Smooth muscle cell (in vitro differentiated cells): ENCODE results near the gene ZNF362. TPM values are rescaled to one million over a fixed set of nuclear protein-coding genes. Genes with fewer than 3 reads are reported as not detected.

ENCODE experiments used
- DNase-seq: peaks from one replicate; lab custom pipeline; 2025; ENCODE audit not compliant: unreplicated experiment; lab: John Stamatoyannopoulos, UW
- H2AFZ ChIP-seq: fragments of 200-600 bp; sonication (generic); 2 replicates; pipeline ENCODE4 v1.6.0; 2016; ENCODE audit warnings: antibody characterized with exemption, low read depth, mild to moderate bottlenecking
- H3F3A ChIP-seq: fragments of 200-600 bp; sonication (generic); 2 replicates; pipeline ENCODE4 v1.6.0; 2017; ENCODE audit warnings: antibody characterized with exemption, low read depth
- H3K27ac ChIP-seq: fragments of 200-600 bp; sonication (generic); 2 replicates; pipeline ENCODE4 v1.5.1; 2016; ENCODE audit warnings: low read depth, mild to moderate bottlenecking
- H3K27me3 ChIP-seq: fragments of 200-600 bp; sonication (generic); 2 replicates; pipeline ENCODE4 v1.6.1; 2016; ENCODE audit warnings: low read depth, mild to moderate bottlenecking
- H3K36me3 ChIP-seq: fragments of 200-600 bp; sonication (generic); 2 replicates; pipeline ENCODE4 v1.5.1; 2016; ENCODE audit warnings: low read depth
- H3K4me1 ChIP-seq: fragments of 200-600 bp; sonication (generic); 2 replicates; pipeline ENCODE4 v1.5.1; 2016; ENCODE audit warnings: low read depth
- H3K4me2 ChIP-seq: fragments of 200-600 bp; sonication (generic); 2 replicates; pipeline ENCODE4 v1.6.0; 2016; ENCODE audit warnings: mild to moderate bottlenecking
- H3K4me3 ChIP-seq: fragments of 200-600 bp; sonication (generic); 2 replicates; pipeline ENCODE4 v1.5.1; 2016; ENCODE audit warnings: mild to moderate bottlenecking
- H3K79me2 ChIP-seq: fragments of 200-600 bp; sonication (generic); 2 replicates; pipeline ENCODE4 v1.6.0; 2016; ENCODE audit warnings: low read depth, mild to moderate bottlenecking
- H3K9ac ChIP-seq: fragments of 200-600 bp; sonication (generic); 2 replicates; pipeline ENCODE4 v1.6.0; 2016; ENCODE audit warnings: low read depth
- H3K9me3 ChIP-seq: fragments of 200-600 bp; sonication (generic); replicated peaks from 2 replicates; pipeline ENCODE4 v1.5.1; 2016; ENCODE audit warnings: low read depth
- H4K20me1 ChIP-seq: fragments of 200-600 bp; sonication (generic); 2 replicates; pipeline ENCODE4 v1.6.0; 2016; ENCODE audit warnings: low read depth
- WGBS: methylation state at CpG from one replicate; pipeline ENCODE4 v1.1.7; 2016; ENCODE audit warnings: low lambda C conversion rate; 5-methylcytosine and 5-hydroxymethylcytosine counted together
- polyA plus RNA-seq: library from polyadenylated mRNA; unstranded; fragments of >200 nt; fragmentation: Nextera tagmentation; extraction: Ambion mirVana; gene quantifications from 2 replicates; pipeline ENCODE4 v1.2.1, GENCODE V29; 2016
- total RNA-seq: library from RNA; depleted of rRNA; stranded (reverse); fragments of >200 nt; gene quantifications from 2 replicates; pipeline ENCODE4 v1.2.3, GENCODE V29; 2014
- TF ChIP-seq, protein P1 (sequence below): fragments of 200-600 bp; sonication (generic); IDR thresholded peaks from 2 replicates; pipeline ENCODE4 v1.5.1; 2017; ENCODE audit warnings: borderline replicate concordance, mild to moderate bottlenecking, antibody characterized with exemption; ENCODE audit not compliant: insufficient read depth, poor library complexity, severe bottlenecking

The ZNF362 gene, protein sequence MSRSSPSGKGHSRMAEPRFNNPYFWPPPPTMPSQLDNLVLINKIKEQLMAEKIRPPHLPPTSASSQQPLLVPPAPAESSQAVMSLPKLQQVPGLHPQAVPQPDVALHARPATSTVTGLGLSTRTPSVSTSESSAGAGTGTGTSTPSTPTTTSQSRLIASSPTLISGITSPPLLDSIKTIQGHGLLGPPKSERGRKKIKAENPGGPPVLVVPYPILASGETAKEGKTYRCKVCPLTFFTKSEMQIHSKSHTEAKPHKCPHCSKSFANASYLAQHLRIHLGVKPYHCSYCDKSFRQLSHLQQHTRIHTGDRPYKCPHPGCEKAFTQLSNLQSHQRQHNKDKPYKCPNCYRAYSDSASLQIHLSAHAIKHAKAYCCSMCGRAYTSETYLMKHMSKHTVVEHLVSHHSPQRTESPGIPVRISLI
- total RNA-seq (11.7 and 30.0 TPM in 2 replicates), polyA plus RNA-seq (38.2 and 40.4 TPM in 2 replicates)

DNA sequence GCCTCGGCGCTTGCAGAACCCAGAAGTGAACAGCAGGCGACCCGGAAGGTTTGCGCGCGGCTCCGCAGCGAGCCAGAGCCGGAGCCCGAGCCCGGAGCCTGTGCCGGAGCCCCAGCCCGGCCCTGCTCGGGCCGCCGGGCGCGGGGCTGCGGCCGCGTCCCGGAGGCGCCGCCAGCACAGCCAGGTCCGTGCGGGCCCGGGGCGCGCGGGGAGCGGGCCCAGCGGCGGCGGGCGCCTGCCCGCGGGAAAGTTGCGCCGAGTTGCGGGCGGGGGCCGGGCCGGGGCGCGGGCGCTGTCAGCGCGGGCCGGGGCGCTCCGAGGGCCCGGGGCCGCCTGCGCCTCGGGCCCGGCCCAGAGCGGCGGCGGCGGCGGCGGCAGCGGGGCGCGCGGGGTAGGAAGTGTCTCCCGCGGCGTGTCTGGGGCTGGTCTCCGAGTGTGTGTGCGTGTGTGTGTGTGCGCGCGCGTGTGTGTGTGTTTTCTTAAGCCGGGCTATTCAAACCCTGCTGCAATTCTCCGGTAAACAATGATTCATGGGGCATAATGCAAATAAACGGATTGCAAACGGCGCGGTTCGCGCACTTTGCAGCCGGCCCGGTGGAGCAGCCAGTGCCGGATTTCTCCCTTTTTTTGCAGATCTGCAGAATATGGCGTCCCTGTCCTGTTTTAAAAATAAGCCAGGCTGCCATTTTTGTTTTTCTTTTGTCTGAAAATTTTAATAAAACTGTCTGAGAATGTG lies at the start of gene ZNF362:
TSS of gene ZNF362 (plus strand) at position 22 of the 736 bp plus-strand sequence. CDS start 14,083 bp downstream, outside the sequence.
- H3K9me3 ChIP-seq: no peaks in the 10 kb centered on the region
- WGBS: 2% methylated on average over 43 of the region's 88 CpGs
- H4K20me1 ChIP-seq: peaks cover 30% of the 10 kb centered on the region
- H3K36me3 ChIP-seq: no peaks in the 10 kb centered on the region
- H3K79me2 ChIP-seq: peaks cover 46% of the 10 kb centered on the region
- peak within 1 kb of the TSS; percentile 89 for H3K4me3 ChIP-seq
- DNase-seq: peak; percentile 15
- H3F3A ChIP-seq: peaks cover 6% of the 10 kb centered on the region
- H3K27me3 ChIP-seq: no peaks in the 10 kb centered on the region
- H3K27ac ChIP-seq: peak within 1 kb of the TSS; percentile 81
- TF ChIP-seq, protein P1, sequence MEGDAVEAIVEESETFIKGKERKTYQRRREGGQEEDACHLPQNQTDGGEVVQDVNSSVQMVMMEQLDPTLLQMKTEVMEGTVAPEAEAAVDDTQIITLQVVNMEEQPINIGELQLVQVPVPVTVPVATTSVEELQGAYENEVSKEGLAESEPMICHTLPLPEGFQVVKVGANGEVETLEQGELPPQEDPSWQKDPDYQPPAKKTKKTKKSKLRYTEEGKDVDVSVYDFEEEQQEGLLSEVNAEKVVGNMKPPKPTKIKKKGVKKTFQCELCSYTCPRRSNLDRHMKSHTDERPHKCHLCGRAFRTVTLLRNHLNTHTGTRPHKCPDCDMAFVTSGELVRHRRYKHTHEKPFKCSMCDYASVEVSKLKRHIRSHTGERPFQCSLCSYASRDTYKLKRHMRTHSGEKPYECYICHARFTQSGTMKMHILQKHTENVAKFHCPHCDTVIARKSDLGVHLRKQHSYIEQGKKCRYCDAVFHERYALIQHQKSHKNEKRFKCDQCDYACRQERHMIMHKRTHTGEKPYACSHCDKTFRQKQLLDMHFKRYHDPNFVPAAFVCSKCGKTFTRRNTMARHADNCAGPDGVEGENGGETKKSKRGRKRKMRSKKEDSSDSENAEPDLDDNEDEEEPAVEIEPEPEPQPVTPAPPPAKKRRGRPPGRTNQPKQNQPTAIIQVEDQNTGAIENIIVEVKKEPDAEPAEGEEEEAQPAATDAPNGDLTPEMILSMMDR: peak; percentile 5
- peak within 1 kb of the TSS; percentile 96 for H3K4me2 ChIP-seq
- H3K9ac ChIP-seq: peak within 1 kb of the TSS; percentile 66
- peaks cover 14% of the 10 kb centered on the region for H3K4me1 ChIP-seq
- peak within 1 kb of the TSS; percentile 81 for H2AFZ ChIP-seq

DNA sequence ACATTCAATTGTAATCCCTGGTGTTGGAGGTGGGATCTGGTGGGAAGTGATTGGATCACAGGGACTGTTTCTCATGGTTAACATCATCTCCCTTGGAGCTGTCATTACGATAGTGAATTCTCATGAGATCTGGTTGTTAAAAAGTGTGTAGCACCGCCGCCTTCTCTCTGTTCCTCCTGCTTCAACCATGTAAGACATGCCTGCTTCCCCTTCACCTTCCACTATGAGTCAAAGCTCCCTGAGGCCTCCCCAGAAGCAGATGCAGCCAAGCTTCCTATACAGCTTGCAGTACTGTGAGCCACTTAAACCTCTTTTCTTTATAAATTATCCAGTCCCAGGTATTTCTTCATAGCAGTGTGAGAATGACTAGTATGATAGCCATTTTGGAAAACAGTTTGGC lies 44.3 kb upstream of the ZNF362 start:
- H3K9ac ChIP-seq: no peak overlapping the region
- no peaks in the 10 kb centered on the region for H4K20me1 ChIP-seq
- no peaks in the 10 kb centered on the region for H3K9me3 ChIP-seq
- H3K4me1 ChIP-seq: no peaks in the 10 kb centered on the region
- DNase-seq: no peak
- TF ChIP-seq, protein P1: no peak
- H2AFZ ChIP-seq: no peak overlapping the region
- no peaks in the 10 kb centered on the region for H3K79me2 ChIP-seq
- H3K4me3 ChIP-seq: no peak overlapping the region
- peaks cover 4% of the 10 kb centered on the region for H3K27me3 ChIP-seq
- 87% methylated on average over 3 of the region's 3 CpGs for WGBS
- no peak overlapping the region for H3K27ac ChIP-seq
- no peaks in the 10 kb centered on the region for H3F3A ChIP-seq
- H3K36me3 ChIP-seq: no peaks in the 10 kb centered on the region
- no peak overlapping the region for H3K4me2 ChIP-seq

DNA sequence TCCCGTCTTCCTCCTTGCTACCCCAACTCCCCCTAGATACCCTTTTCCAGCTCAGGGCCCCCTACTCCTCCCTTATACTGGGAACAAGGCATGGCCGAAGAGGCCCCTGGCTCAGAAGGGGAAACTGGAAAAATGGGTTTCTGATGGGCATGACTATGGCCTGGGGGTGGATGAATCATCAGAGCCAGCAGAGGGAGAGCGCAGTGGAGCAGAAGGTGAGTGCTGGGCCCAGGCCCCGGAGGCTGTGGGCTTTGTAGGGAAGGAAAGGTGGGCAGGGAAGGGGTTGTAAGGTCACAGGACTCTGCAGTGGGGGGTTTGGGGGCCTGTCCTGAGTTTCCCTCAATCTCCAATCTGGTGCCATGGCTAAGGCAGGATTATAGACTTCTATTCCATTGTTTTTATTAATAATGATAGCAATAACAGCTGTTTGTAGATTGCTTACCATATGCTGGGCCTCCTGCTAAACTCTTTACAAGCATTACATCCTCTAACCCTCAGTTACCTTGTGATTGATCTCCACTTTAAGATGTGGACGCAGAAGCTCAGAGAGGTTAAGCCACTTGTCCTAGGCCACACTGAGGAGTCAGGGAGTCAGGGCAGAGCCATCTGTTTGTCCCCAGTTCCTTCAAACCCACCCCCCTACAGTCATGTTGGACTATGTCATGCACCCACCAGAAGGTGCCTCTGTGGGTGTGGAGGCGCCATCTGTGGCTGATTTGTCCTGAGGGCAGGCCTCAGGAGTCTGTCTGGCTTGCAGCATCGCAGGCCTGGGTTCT lies 36.2 kb upstream of the ZNF362 start:
- H3K9ac ChIP-seq: no peak overlapping the region
- H4K20me1 ChIP-seq: no peaks in the 10 kb centered on the region
- no peaks in the 10 kb centered on the region for H3F3A ChIP-seq
- DNase-seq: no peak
- H3K4me1 ChIP-seq: peaks cover 6% of the 10 kb centered on the region
- no peak overlapping the region for H2AFZ ChIP-seq
- peak overlapping the region; percentile 11 for H3K27ac ChIP-seq
- no peaks in the 10 kb centered on the region for H3K36me3 ChIP-seq
- peaks cover 7% of the 10 kb centered on the region for H3K9me3 ChIP-seq
- TF ChIP-seq, protein P1: no peak
- WGBS: 48% methylated on average over 7 of the region's 7 CpGs
- H3K27me3 ChIP-seq: no peaks in the 10 kb centered on the region
- no peaks in the 10 kb centered on the region for H3K79me2 ChIP-seq
- no peak overlapping the region for H3K4me3 ChIP-seq
- H3K4me2 ChIP-seq: peak overlapping the region; percentile 17
